ENCODE data around the gene EXOSC7. TPM values are rescaled to one million over a fixed set of nuclear protein-coding genes. Genes with fewer than 3 reads are reported as not detected.

Gene EXOSC7
- total and polyA plus RNA-seq, 4 donors = 15.5 to 27.2 (median 21.7) TPM

DNA sequence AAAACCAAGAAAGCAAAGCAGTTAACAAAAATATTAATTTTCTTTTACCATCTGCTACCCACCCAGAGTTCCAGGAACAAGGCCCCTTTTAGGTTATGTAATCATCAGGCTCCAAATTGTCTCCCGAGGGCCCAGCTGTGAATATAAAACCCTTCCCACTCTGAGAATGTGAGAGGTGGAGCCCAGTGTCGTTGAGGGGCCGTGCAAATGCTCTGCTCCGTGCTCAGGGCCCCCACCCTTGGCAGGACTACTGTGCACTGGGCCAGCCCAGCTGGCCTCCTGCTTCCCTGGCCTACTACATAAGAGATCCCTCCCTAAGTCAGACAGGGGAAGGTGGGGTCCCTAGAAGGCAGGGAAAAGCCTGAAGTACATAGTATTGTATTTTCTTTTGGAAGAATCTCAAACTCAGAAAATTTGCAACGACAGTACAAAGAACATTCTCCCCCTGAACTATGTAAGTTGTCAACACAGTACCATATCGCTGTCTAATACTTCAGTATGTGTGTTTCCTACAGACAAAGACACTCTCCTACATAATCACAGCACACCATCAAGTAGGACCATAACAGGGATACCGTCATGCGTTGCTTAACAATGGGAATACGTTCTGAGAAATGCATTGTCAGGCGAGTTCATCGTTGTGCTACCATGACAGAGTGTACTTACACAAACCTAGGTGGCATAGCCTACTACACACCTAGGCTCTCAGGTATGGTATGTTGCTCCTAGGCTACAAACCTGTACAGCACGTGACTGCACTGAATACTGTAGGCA lies 45.7 kb downstream of the EXOSC7 start:
- H3K4me3 ChIP-seq (ENCODE audit: low read depth in 1 of 3, low read length in 3 of 3) = no peak overlapping the region
- peaks cover 0 to 3% (median 1%) of the 10 kb centered on the region in 4 donors for H3K4me1 ChIP-seq (ENCODE audit: control insufficient read depth in 4 of 4, insufficient read depth in 4 of 4, low read length in 3 of 4)
- no peak overlapping the region for H3K9ac ChIP-seq (ENCODE audit: low read depth in 1 of 2, low read length in 2 of 2)
- H3K9me3 ChIP-seq (ENCODE audit: control insufficient read depth in 4 of 4, low read length in 3 of 4) = no peaks in the 10 kb centered on the region
- H3K27me3 ChIP-seq (ENCODE audit: control insufficient read depth in 4 of 4, insufficient read depth in 4 of 4, low read length in 3 of 4) = no peaks in the 10 kb centered on the region
- no peak overlapping the region for H3K27ac ChIP-seq (ENCODE audit: low read depth in 1 of 2, low read length in 2 of 2)
- no peak for DNase-seq (ENCODE audit: low spot score)
- no peak for TF ChIP-seq NR2F2 (IDR thresholded peaks at IDR 0.05)
- TF ChIP-seq, protein P1, sequence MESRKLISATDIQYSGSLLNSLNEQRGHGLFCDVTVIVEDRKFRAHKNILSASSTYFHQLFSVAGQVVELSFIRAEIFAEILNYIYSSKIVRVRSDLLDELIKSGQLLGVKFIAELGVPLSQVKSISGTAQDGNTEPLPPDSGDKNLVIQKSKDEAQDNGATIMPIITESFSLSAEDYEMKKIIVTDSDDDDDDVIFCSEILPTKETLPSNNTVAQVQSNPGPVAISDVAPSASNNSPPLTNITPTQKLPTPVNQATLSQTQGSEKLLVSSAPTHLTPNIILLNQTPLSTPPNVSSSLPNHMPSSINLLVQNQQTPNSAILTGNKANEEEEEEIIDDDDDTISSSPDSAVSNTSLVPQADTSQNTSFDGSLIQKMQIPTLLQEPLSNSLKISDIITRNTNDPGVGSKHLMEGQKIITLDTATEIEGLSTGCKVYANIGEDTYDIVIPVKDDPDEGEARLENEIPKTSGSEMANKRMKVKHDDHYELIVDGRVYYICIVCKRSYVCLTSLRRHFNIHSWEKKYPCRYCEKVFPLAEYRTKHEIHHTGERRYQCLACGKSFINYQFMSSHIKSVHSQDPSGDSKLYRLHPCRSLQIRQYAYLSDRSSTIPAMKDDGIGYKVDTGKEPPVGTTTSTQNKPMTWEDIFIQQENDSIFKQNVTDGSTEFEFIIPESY (IDR thresholded peaks at IDR 0.05) = no peak
- no peak for TF ChIP-seq GABPA (IDR thresholded peaks at IDR 0.05 in 1 of 2, conservative IDR thresholded peaks at IDR 0.05 in 1 of 2)
- TF ChIP-seq JUND (IDR thresholded peaks at IDR 0.05) = no peak
- TF ChIP-seq, protein P2, sequence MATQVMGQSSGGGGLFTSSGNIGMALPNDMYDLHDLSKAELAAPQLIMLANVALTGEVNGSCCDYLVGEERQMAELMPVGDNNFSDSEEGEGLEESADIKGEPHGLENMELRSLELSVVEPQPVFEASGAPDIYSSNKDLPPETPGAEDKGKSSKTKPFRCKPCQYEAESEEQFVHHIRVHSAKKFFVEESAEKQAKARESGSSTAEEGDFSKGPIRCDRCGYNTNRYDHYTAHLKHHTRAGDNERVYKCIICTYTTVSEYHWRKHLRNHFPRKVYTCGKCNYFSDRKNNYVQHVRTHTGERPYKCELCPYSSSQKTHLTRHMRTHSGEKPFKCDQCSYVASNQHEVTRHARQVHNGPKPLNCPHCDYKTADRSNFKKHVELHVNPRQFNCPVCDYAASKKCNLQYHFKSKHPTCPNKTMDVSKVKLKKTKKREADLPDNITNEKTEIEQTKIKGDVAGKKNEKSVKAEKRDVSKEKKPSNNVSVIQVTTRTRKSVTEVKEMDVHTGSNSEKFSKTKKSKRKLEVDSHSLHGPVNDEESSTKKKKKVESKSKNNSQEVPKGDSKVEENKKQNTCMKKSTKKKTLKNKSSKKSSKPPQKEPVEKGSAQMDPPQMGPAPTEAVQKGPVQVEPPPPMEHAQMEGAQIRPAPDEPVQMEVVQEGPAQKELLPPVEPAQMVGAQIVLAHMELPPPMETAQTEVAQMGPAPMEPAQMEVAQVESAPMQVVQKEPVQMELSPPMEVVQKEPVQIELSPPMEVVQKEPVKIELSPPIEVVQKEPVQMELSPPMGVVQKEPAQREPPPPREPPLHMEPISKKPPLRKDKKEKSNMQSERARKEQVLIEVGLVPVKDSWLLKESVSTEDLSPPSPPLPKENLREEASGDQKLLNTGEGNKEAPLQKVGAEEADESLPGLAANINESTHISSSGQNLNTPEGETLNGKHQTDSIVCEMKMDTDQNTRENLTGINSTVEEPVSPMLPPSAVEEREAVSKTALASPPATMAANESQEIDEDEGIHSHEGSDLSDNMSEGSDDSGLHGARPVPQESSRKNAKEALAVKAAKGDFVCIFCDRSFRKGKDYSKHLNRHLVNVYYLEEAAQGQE (IDR thresholded peaks at IDR 0.05) = no peak
- TF ChIP-seq YY1 (IDR thresholded peaks at IDR 0.05) = no peak
- TF ChIP-seq, protein P3, sequence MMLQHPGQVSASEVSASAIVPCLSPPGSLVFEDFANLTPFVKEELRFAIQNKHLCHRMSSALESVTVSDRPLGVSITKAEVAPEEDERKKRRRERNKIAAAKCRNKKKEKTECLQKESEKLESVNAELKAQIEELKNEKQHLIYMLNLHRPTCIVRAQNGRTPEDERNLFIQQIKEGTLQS (IDR thresholded peaks at IDR 0.05) = no peak
- no peak for TF ChIP-seq HNF4G (IDR thresholded peaks at IDR 0.05)
- TF ChIP-seq RXRA (IDR thresholded peaks at IDR 0.05) = no peak
- no peak for TF ChIP-seq SP1 (IDR thresholded peaks at IDR 0.05)
- no peak for TF ChIP-seq HNF4A (conservative IDR thresholded peaks at IDR 0.05)
- TF ChIP-seq FOXA1 (IDR thresholded peaks at IDR 0.05) = no peak
- TF ChIP-seq RAD21 (IDR thresholded peaks at IDR 0.05) = no peak
- TF ChIP-seq, protein P4, sequence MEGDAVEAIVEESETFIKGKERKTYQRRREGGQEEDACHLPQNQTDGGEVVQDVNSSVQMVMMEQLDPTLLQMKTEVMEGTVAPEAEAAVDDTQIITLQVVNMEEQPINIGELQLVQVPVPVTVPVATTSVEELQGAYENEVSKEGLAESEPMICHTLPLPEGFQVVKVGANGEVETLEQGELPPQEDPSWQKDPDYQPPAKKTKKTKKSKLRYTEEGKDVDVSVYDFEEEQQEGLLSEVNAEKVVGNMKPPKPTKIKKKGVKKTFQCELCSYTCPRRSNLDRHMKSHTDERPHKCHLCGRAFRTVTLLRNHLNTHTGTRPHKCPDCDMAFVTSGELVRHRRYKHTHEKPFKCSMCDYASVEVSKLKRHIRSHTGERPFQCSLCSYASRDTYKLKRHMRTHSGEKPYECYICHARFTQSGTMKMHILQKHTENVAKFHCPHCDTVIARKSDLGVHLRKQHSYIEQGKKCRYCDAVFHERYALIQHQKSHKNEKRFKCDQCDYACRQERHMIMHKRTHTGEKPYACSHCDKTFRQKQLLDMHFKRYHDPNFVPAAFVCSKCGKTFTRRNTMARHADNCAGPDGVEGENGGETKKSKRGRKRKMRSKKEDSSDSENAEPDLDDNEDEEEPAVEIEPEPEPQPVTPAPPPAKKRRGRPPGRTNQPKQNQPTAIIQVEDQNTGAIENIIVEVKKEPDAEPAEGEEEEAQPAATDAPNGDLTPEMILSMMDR (IDR thresholded peaks at IDR 0.05; ENCODE audit: low read depth, low read length, missing input control) = no peak
- TF ChIP-seq, protein P5, sequence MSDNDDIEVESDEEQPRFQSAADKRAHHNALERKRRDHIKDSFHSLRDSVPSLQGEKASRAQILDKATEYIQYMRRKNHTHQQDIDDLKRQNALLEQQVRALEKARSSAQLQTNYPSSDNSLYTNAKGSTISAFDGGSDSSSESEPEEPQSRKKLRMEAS (IDR thresholded peaks at IDR 0.05) = no peak
- no peak for TF ChIP-seq EGR1 (IDR thresholded peaks at IDR 0.05; ENCODE audit: low read depth in 2 of 2)
- H3K36me3 ChIP-seq (ENCODE audit: control insufficient read depth in 4 of 4, insufficient read depth in 3 of 4, low read depth in 1 of 4, low read length in 3 of 4) = no peaks in the 10 kb centered on the region
- whole genome bisulfite sequencing = 73% methylated on average over 12 of the region's 12 CpGs

Data from liver (tissue), 9 donors.